Chondrocyte (in vitro differentiated cells): ENCODE measurements around the gene LDB3. TPM values are rescaled to one million over a fixed set of nuclear protein-coding genes. Genes with fewer than 3 reads are reported as not detected.

ENCODE experiments used
- DNase-seq: peaks from one replicate; pipeline ENCODE4 v3.0.0; 2021; ENCODE audit warnings: mixed read lengths, low spot score
- H3K27ac Mint-ChIP-seq: one replicate; pipeline ENCODE4 v1.8.0; 2021; ENCODE audit warnings: mild to moderate bottlenecking, moderate library complexity, mixed read lengths; ENCODE audit not compliant: unreplicated experiment
- H3K27me3 Mint-ChIP-seq: 2 replicates; pipeline ENCODE4 v1.8.0; 2021; ENCODE audit warnings: low read depth, mixed read lengths
- H3K36me3 Mint-ChIP-seq: 2 replicates; pipeline ENCODE4 v1.8.0; 2021; ENCODE audit warnings: low read depth, mixed read lengths
- H3K4me1 Mint-ChIP-seq: 2 replicates; pipeline ENCODE4 v1.8.0; 2021; ENCODE audit warnings: low read depth, mild to moderate bottlenecking, mixed read lengths
- H3K4me3 Mint-ChIP-seq: one replicate; pipeline ENCODE4 v1.8.0; 2021; ENCODE audit warnings: mild to moderate bottlenecking, moderate library complexity, mixed read lengths; ENCODE audit not compliant: unreplicated experiment
- H3K9me3 Mint-ChIP-seq: 2 replicates; pipeline ENCODE4 v1.8.0; 2021; ENCODE audit warnings: low read depth, mixed read lengths
- total RNA-seq: library from RNA; stranded (reverse); gene quantifications from 3 replicates; pipeline ENCODE4 v1.2.1, GENCODE V29; 2021
- TF ChIP-seq, protein P1 (sequence below): fragments of 200-600 bp; sonication (generic); IDR thresholded peaks from 2 replicates; pipeline ENCODE4 v1.5.0; 2021; ENCODE audit warnings: antibody characterized with exemption, mild to moderate bottlenecking, moderate library complexity

LDB3 gene
- total RNA-seq, 1 donor from 2014 or later: 21.5 TPM

DNA sequence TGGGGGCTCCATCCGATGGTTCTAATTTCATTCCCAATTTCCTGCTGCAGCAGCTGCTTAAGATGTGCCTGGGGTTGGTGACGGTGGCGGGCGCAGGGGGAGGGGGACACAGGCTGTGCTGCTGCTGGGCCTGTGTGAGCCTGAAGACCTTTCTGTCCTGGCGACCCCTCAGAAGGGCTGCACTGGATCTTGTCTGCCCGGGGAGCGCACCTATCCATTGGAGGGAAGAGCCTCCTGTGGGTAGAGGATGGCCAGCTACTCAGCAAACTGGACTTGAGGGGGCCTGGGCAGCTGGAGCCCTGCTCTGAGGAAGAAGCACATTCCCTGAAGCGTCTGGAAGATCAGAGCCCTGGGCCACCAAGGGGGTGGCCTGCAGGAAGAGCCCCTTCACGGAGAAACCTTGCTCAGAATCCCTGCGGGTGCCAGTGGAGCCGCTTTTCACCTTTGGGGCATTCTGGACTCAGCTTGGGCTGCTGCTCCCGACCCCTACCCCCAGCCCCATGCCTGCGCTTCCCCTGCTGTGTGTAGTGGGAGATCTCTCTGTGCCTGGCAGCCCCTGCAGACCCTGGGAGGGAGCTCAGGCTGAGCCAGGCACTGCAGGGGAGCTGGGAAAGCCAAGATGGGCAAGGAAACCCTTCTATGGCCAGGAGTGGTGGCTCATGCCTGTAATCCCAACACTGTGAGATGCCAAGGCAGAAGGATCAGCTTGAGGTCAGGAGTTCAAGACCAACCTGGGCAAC, 17.8 kb downstream of the LDB3 start:
- Mint-ChIP-seq H3K27ac (peak overlapping the region; percentile 49), H3K4me3 (no peak overlapping the region), H3K36me3 (peaks cover 3% of the 10 kb centered on the region), H3K4me1 (peaks cover 85% of the 10 kb centered on the region), H3K9me3 (no peaks in the 10 kb centered on the region), H3K27me3 (no peaks in the 10 kb centered on the region)
- no peak for DNase-seq
- TF ChIP-seq, protein P1, sequence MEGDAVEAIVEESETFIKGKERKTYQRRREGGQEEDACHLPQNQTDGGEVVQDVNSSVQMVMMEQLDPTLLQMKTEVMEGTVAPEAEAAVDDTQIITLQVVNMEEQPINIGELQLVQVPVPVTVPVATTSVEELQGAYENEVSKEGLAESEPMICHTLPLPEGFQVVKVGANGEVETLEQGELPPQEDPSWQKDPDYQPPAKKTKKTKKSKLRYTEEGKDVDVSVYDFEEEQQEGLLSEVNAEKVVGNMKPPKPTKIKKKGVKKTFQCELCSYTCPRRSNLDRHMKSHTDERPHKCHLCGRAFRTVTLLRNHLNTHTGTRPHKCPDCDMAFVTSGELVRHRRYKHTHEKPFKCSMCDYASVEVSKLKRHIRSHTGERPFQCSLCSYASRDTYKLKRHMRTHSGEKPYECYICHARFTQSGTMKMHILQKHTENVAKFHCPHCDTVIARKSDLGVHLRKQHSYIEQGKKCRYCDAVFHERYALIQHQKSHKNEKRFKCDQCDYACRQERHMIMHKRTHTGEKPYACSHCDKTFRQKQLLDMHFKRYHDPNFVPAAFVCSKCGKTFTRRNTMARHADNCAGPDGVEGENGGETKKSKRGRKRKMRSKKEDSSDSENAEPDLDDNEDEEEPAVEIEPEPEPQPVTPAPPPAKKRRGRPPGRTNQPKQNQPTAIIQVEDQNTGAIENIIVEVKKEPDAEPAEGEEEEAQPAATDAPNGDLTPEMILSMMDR: no peak

DNA sequence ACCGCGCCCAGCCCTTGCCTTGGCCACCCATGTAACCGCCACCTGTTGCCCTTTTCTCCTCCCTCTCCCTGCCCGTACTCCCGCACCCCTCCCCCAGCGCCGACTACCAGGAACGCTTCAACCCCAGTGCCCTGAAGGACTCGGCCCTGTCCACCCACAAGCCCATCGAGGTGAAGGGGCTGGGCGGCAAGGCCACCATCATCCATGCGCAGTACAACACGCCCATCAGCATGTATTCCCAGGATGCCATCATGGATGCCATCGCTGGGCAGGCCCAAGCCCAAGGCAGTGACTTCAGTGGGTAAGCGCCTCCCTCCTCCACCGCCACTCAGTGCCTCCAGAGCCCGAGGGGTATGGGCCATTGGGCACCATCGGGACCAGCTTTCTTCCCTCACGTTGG, 18.7 kb downstream of the LDB3 start:
- Mint-ChIP-seq H3K27me3 (no peaks in the 10 kb centered on the region), H3K4me1 (peaks cover 82% of the 10 kb centered on the region), H3K9me3 (no peaks in the 10 kb centered on the region), H3K4me3 (no peak overlapping the region), H3K27ac (peak overlapping the region; percentile 92), H3K36me3 (peaks cover 3% of the 10 kb centered on the region)
- no peak for DNase-seq
- TF ChIP-seq, protein P1: no peak

DNA sequence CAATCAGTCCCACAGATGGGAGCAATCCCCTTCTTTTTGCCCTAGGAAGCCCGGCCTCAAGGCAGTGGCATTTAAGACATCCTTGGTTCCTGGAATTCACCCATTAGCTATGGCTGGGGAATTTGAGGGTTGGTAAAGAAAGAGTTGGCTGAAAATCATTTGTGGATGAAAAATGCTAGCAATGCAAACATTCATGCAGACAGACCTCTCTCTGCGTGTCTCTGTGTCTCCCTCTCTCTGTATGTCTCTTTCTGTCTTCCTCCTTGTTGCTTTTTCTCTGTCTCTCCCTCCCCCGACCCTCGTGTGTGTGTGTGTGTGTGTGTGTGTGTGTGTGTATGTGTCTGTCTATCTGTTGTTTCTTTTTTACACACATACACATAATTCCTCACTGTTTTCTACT, 19.4 kb downstream of the LDB3 start:
- no peak overlapping the region for H3K4me3 Mint-ChIP-seq
- DNase-seq: no peak
- no peaks in the 10 kb centered on the region for H3K27me3 Mint-ChIP-seq

DNA sequence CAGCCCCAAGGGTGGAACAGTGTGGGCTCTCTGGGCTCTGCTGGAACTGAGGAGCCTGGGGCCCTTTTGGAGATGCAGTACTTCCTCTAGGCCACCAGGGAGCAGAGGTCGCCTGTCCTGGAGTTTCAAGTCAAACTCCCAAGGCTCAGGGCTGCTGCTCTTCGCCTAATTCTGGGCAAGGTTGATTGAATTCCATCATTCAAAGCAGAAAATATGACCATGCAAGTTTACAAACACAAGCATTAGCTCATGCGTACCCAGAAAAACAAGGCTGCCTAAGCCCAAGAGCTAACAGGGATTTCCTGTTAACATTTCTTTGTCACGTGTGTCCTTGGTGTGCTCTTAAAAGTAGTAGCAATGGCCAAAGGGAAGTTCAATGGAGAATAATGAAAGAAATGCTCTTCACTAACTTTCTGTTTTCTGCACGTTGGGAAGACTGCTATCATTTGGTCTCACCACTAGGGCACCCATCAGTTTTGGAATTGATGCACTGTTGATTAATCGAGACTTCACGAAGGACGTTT, 20.1 kb downstream of the LDB3 start:
- Mint-ChIP-seq H3K9me3 (no peaks in the 10 kb centered on the region), H3K27me3 (no peaks in the 10 kb centered on the region), H3K27ac (peak overlapping the region; percentile 92), H3K36me3 (no peaks in the 10 kb centered on the region), H3K4me3 (no peak overlapping the region), H3K4me1 (peaks cover 74% of the 10 kb centered on the region)
- no peak for DNase-seq
- TF ChIP-seq, protein P1: peak; percentile 86

More for the DNA sequence above, 19.4 kb downstream of the LDB3 start:
- H3K36me3 Mint-ChIP-seq: peaks cover 3% of the 10 kb centered on the region
- no peaks in the 10 kb centered on the region for H3K9me3 Mint-ChIP-seq
- TF ChIP-seq, protein P1: no peak
- peaks cover 77% of the 10 kb centered on the region for H3K4me1 Mint-ChIP-seq
- peak overlapping the region; percentile 92 for H3K27ac Mint-ChIP-seq

DNA sequence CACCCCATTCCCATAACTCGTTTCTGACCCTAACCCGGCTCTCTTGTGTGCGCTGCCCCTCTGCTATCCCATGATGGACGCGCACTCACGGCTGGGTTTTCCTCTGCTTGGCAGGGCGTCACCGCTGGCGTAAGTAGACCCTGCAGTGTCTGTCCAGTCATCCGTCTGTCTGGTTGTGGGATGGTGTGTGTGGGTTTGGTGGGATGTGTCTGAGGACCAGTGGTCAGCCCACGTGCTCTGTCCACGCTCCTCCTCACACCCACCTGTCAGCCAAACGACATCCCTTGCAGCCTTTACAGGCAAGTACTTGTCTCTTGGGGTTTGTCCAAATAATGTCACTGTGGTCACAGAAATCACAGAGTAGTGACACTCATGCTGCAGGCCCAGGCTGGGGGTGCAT, 20.8 kb downstream of the LDB3 start:
- H3K4me3 Mint-ChIP-seq: no peak overlapping the region
- peaks cover 73% of the 10 kb centered on the region for H3K4me1 Mint-ChIP-seq
- no peaks in the 10 kb centered on the region for H3K36me3 Mint-ChIP-seq
- no peaks in the 10 kb centered on the region for H3K27me3 Mint-ChIP-seq
- no peak for DNase-seq
- TF ChIP-seq, protein P1: no peak
- no peaks in the 10 kb centered on the region for H3K9me3 Mint-ChIP-seq
- H3K27ac Mint-ChIP-seq: peak overlapping the region; percentile 50
